Measurements from ENCODE around the gene HESX1.

HESX1 gene

DNA sequence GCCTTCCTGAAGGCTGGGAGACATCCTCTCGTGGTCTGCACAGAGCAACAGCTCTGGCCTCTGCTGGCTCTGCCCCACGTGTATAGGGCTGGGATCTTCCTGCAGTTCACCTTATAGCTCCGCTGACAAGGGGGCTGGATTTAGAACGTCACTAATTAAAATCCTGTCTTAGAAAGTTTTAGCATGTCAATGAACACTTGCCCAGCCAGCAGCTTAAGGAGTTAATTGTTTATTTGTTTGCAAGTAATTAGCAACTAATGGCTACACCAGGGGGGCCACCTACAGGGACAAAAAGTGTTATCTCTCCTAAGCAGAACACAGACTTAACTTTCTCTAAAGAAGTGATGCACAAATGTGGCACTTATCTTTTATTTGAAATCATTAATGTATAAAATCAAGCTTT lies at the start of gene HESX1:
HESX1 (minus strand) TSS at position 84 of the 403 bp plus-strand sequence; CDS start at position 24, 60 bp downstream.
- H3K27ac ChIP-seq, result no peak within 1 kb of the TSS
- no peak for TF ChIP-seq ZFX (IDR thresholded peaks at IDR 0.05)
- TF ChIP-seq, protein P1, sequence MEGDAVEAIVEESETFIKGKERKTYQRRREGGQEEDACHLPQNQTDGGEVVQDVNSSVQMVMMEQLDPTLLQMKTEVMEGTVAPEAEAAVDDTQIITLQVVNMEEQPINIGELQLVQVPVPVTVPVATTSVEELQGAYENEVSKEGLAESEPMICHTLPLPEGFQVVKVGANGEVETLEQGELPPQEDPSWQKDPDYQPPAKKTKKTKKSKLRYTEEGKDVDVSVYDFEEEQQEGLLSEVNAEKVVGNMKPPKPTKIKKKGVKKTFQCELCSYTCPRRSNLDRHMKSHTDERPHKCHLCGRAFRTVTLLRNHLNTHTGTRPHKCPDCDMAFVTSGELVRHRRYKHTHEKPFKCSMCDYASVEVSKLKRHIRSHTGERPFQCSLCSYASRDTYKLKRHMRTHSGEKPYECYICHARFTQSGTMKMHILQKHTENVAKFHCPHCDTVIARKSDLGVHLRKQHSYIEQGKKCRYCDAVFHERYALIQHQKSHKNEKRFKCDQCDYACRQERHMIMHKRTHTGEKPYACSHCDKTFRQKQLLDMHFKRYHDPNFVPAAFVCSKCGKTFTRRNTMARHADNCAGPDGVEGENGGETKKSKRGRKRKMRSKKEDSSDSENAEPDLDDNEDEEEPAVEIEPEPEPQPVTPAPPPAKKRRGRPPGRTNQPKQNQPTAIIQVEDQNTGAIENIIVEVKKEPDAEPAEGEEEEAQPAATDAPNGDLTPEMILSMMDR (conservative IDR thresholded peaks at IDR 0.05), result no peak

DNA sequence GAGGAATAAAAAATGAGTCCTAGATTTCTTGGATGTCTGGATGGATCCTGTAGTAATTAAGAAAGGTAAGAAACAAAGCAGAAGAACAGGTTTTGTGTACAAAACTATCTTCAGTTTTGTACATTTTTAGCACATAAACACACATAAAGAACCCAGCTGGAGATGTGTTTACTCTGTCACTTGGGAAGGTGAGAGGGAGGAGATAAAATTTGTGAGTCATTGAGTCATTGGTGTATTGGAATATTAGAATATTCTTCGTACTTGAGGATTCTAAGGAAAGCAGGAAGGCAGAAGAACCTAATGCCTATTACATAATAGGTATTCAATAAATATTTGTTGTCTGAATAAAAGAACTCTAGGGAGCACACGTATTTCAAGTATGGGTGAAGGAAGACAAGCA lies 45.2 kb upstream of the HESX1 start:
- no peak overlapping the region for H3K27ac ChIP-seq
- TF ChIP-seq ZFX (IDR thresholded peaks at IDR 0.05), result no peak
- TF ChIP-seq, protein P1 (conservative IDR thresholded peaks at IDR 0.05), result no peak

DNA sequence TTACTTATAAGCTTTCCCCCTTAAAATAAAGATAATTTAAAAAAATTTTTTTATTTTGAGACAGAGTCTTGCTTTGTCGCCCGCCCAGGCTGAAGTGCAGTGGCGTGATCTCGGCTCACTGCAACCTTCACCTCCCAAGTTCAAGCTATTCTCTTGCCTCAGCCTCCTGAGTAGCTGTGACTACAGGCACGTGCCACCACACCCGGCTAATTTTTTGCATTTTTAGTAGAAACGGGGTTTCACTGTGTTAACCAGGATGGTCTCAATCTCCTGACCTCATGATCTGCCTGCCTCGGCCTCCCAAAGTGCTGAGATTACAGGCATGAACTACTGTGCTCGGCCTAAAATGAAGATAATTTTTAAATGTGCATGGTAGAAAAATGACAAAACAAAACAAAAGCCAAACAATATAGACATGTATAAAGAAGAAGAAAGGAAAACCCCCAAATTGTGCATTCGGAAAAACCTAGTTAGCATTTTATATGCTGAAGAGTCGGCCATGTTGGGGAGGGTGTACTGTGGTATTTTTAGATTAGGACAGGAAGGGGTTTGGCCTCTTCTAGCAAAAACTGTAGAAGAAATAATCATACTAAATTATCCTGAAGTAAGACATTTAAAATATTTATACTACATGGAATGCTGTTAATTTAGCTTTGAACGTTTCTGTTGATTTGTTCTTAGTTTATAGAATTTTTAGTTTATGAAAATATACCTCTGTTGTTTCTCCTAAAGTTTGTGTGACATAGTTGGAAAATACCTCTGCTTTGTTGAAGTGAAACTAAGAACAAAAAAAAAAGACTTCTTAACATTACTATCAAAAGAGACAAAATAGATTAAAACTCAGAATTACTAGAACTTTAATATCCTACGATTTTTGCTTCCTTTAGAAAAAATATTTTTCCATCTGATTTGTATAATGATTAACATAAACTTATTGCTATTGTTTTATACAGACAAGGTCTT lies 35.1 kb upstream of the HESX1 start:
- no peak for TF ChIP-seq ZFX (IDR thresholded peaks at IDR 0.05)
- TF ChIP-seq, protein P1 (conservative IDR thresholded peaks at IDR 0.05), result no peak
- no peak overlapping the region for H3K27ac ChIP-seq

DNA sequence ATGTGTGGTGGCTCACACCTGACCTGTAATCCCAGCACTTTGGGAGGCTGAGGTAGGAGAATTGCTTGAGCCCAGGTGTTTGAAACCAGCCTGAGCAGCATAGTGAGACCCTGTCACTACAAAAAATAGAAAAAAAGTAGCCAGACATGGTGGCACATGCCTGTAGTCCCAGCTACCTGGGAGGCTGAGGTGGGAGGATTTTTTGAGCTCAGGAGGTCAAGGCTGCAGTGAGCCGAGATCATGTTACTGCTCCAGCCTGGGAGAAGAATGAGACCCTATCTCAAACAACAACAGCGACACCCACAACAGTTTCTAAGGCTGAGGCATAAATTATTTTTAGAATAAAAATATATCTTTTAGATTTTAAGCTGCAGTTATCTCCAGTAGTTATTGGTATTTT lies 34.0 kb upstream of the HESX1 start:
- H3K27ac ChIP-seq, result no peak overlapping the region
- no peak for TF ChIP-seq ZFX (IDR thresholded peaks at IDR 0.05)

DNA sequence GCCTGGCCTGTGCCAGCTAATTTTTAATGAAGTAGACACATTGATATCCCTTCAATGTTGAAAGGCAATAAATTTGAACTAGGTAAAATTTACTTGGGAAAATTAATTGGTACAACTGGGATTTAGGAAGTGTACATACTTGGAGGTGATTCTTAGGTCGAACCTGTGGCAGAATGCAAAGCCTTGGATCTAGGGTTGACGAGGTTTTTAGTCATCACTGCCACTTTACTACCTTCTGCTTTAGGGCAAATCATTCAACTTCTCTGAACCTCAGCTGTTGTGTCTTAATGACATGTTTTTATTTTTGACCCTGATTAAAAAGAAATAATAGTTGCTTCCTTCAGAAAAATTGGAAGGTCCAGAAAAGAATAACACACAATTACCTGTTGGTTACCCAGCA lies 30.2 kb upstream of the HESX1 start:
- no peak for TF ChIP-seq ZFX (IDR thresholded peaks at IDR 0.05)
- TF ChIP-seq, protein P1 (conservative IDR thresholded peaks at IDR 0.05), result no peak
- peak overlapping the region; percentile 15; the same call in 1 of the 2 replicates for H3K27ac ChIP-seq

DNA sequence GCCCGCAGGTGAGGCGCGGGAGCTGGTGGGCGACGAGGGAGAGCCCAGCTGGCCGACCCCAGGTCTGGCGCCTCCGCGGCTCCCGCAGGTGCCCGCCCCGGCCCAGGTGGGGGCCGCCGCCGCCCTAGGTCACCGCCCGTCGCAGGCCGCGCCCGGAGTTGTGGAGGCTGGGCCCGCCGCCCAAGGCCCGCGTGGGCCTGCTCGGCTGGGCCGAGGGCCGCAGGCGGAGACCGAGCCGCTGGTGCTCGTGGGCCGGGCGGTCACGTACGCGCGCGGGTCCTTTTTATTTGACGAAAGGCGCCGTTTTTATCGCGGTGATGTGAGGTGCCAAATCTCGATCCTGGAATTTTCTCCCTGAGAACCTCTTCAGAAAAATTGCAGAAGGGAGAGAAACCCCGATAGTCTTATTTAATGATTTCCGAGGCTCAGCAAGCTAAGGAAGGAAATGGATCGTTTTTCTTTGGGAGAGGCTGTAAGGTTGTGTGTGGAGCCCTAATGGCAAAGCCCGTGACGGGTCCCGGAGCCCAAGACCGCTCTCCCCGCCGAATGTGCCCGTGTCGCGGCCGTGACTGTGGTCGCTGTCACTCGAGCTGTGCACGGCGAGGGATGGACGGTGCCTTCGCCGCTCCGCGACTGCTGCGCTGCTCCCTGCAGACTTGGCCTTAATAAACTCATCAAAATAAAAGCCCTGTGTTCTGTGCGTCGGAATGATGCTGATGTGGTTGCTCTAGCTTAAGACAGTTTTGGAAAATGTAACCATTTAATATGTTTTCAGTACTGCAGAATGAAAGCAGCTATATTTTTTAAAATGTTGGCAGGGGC lies 28.4 kb upstream of the HESX1 start:
- peak overlapping the region; percentile 80 for H3K27ac ChIP-seq
- TF ChIP-seq ZFX (IDR thresholded peaks at IDR 0.05), result peak; percentile 97
- TF ChIP-seq, protein P1 (conservative IDR thresholded peaks at IDR 0.05), result no peak

DNA sequence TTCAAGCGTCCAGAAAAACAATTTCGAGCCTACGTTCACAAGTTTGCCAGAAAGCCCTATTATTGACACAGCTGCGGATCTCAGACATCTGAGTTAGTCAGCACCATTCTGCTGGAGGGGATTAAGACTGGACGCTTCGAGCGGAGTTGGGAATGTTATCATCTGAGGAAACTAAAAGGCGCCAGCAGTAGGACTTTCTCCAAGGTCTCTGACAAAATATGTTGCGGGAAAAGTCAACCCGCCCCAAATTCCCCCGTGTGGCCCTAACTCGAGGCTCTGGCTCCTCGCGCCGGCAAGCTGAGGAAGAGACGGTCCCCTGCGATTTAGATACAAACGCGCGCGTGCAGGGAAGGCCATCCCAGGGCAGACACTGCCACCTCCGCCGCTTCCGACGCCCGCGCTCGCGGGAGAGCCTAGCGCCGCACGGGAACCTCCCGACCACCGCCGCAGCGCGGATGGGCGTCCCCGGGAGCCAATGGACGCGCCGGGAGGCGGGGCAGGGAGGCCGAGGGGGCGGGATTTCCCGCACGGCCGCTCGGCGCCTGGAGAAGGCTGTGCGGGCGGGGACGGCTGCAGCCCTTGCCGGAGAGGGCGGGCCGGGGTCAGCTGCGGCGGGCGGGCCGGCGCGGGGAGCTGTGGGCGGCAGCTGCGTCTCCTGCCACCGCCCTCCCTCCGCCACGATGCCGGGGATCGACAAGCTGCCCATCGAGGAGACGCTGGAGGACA lies 27.6 kb upstream of the HESX1 start, which contains the start of gene APPL1:
APPL1 (plus strand) TSS at position 526 of the 726 bp plus-strand sequence; CDS start at position 681, 155 bp downstream.
- peak within 1 kb of the TSS; percentile 80 for H3K27ac ChIP-seq
- TF ChIP-seq, protein P1 (conservative IDR thresholded peaks at IDR 0.05), result no peak
- no peak for TF ChIP-seq ZFX (IDR thresholded peaks at IDR 0.05)
